ENCODE results near the gene ERLIN1. TPM values are rescaled to one million over a fixed set of nuclear protein-coding genes. Genes with fewer than 3 reads are reported as not detected.

Gene ERLIN1
- total RNA-seq, 1 donor from 2014 or later = 17.2 TPM

- H3K4me3 ChIP-seq (ENCODE audit: low read depth, low read length) = peak overlapping the region; percentile 95
- TF ChIP-seq CTCF (conservative IDR thresholded peaks at IDR 0.05; ENCODE audit: low read depth, low read length) = no peak
- DNase-seq (ENCODE audit: low read depth) = no peak
Measured at GRCh38 chr10:100186253-100187212, 704 bp upstream of the ERLIN1 start.

- H3K4me3 ChIP-seq (ENCODE audit: low read depth, low read length) = peak overlapping the region; percentile 95
- DNase-seq (ENCODE audit: low read depth) = no peak
- TF ChIP-seq CTCF (conservative IDR thresholded peaks at IDR 0.05; ENCODE audit: low read depth, low read length) = no peak
Measured at GRCh38 chr10:100184840-100185239, 989 bp downstream of the ERLIN1 start.

GRCh38 chr10:100184426-100184825 lies 1.4 kb downstream of the ERLIN1 start:
- TF ChIP-seq CTCF (conservative IDR thresholded peaks at IDR 0.05; ENCODE audit: low read depth, low read length) = no peak
- peak overlapping the region; percentile 95 for H3K4me3 ChIP-seq (ENCODE audit: low read depth, low read length)
- DNase-seq (ENCODE audit: low read depth) = no peak

- H3K4me3 ChIP-seq (ENCODE audit: low read depth, low read length) = no peak overlapping the region
- DNase-seq (ENCODE audit: low read depth) = no peak
- no peak for TF ChIP-seq CTCF (conservative IDR thresholded peaks at IDR 0.05; ENCODE audit: low read depth, low read length)
Measured at GRCh38 chr10:100183481-100183880, 2.3 kb downstream of the ERLIN1 start.

GRCh38 chr10:100182908-100183307 lies 2.9 kb downstream of the ERLIN1 start:
- no peak for DNase-seq (ENCODE audit: low read depth)
- no peak overlapping the region for H3K4me3 ChIP-seq (ENCODE audit: low read depth, low read length)
- TF ChIP-seq CTCF (conservative IDR thresholded peaks at IDR 0.05; ENCODE audit: low read depth, low read length) = no peak

GRCh38 chr10:100182281-100182680 lies 3.5 kb downstream of the ERLIN1 start:
- no peak overlapping the region for H3K4me3 ChIP-seq (ENCODE audit: low read depth, low read length)
- TF ChIP-seq CTCF (conservative IDR thresholded peaks at IDR 0.05; ENCODE audit: low read depth, low read length) = no peak
- DNase-seq (ENCODE audit: low read depth) = no peak

GRCh38 chr10:100175875-100176274 lies 10.0 kb downstream of the ERLIN1 start:
- TF ChIP-seq CTCF (conservative IDR thresholded peaks at IDR 0.05; ENCODE audit: low read depth, low read length) = no peak
- DNase-seq (ENCODE audit: low read depth) = no peak
- H3K4me3 ChIP-seq (ENCODE audit: low read depth, low read length) = no peak overlapping the region
